OCI-LY1 (cell line): Measurements from ENCODE around the gene GPHB5.

ENCODE experiments used
- H2AFZ ChIP-seq: fragments of 200-600 bp; sonication (generic), shearing (Covaris generic); 2 replicates; pipeline ENCODE4 v1.6.0; 2014; ENCODE audit warnings: antibody characterized with exemption, mild to moderate bottlenecking, low read length
- H3F3A ChIP-seq: fragments of 200-600 bp; sonication (generic), shearing (Covaris generic); 2 replicates; pipeline ENCODE4 v1.6.0; 2014; ENCODE audit warnings: mild to moderate bottlenecking, antibody characterized with exemption, low read length, moderate library complexity; ENCODE audit not compliant: insufficient read depth
- H3K27ac ChIP-seq: fragments of 200-600 bp; sonication (generic); 2 replicates; pipeline ENCODE4 v1.5.1; 2014; ENCODE audit warnings: low read length, mixed run types, mild to moderate bottlenecking, low read depth; ENCODE audit not compliant: poor library complexity, severe bottlenecking
- H3K27me3 ChIP-seq: fragments of 200-600 bp; sonication (generic); 2 replicates; pipeline ENCODE4 v1.6.0; 2014; ENCODE audit warnings: antibody characterized with exemption, mild to moderate bottlenecking, low read length, moderate library complexity; ENCODE audit not compliant: insufficient read depth
- H3K36me3 ChIP-seq: fragments of 200-600 bp; sonication (generic); 2 replicates; pipeline ENCODE4 v1.6.1; 2014; ENCODE audit warnings: mild to moderate bottlenecking, antibody characterized with exemption, low read length, moderate library complexity, mixed read lengths; ENCODE audit not compliant: insufficient read depth
- H3K4me1 ChIP-seq: fragments of 200-600 bp; sonication (generic); 2 replicates; pipeline ENCODE4 v1.5.1; 2014; ENCODE audit warnings: mild to moderate bottlenecking, low read length, moderate library complexity; ENCODE audit not compliant: insufficient read depth, severe bottlenecking
- H3K4me2 ChIP-seq: fragments of 200-600 bp; sonication (generic), shearing (Covaris generic); 2 replicates; pipeline ENCODE4 v1.6.1; 2014; ENCODE audit warnings: low read length
- H3K4me3 ChIP-seq: fragments of 200-600 bp; sonication (generic); 2 replicates; pipeline ENCODE4 v1.5.1; 2014; ENCODE audit warnings: low read length, low read depth, mild to moderate bottlenecking, mixed read lengths; ENCODE audit not compliant: poor library complexity, severe bottlenecking
- H3K79me2 ChIP-seq: fragments of 200-600 bp; shearing (Covaris generic); 2 replicates; pipeline ENCODE4 v1.6.1; 2016; ENCODE audit warnings: mixed run types, low read length, mixed read lengths; ENCODE audit not compliant: insufficient read depth
- H3K9ac ChIP-seq: fragments of 200-600 bp; sonication (generic), shearing (Covaris generic); 2 replicates; pipeline ENCODE4 v1.6.1; 2014; ENCODE audit warnings: mild to moderate bottlenecking, low read length, mixed read lengths
- H3K9me2 ChIP-seq: fragments of 200-600 bp; sonication (generic), shearing (Covaris generic); 2 replicates; pipeline ENCODE4 v1.6.1; 2014; ENCODE audit warnings: low read depth, mild to moderate bottlenecking, low read length, mixed read lengths
- H3K9me3 ChIP-seq: fragments of 200-600 bp; shearing (Covaris generic); 2 replicates; pipeline ENCODE4 v1.6.1; 2014; ENCODE audit warnings: low read length, mixed read lengths
- H4K20me1 ChIP-seq: fragments of 200-600 bp; sonication (generic), shearing (Covaris generic); 2 replicates; pipeline ENCODE4 v1.6.0; 2016; ENCODE audit warnings: mild to moderate bottlenecking, low read length; ENCODE audit not compliant: insufficient read depth
- EZH2 ChIP-seq: fragments of 200-600 bp; sonication (generic), shearing (Covaris generic); IDR thresholded peaks from 2 replicates; pipeline ENCODE4 v1.8.0; 2017; ENCODE audit warnings: borderline replicate concordance, mixed run types, mild to moderate bottlenecking, antibody characterized with exemption, low read length, moderate library complexity, mixed read lengths
- TF ChIP-seq, protein P1 (sequence below): fragments of 200-600 bp; sonication (generic), shearing (Covaris generic); IDR thresholded peaks from 2 replicates; pipeline ENCODE4 v1.5.1; 2017; ENCODE audit warnings: mild to moderate bottlenecking, antibody characterized with exemption, low read length, moderate library complexity, mixed read lengths

GPHB5 gene

DNA sequence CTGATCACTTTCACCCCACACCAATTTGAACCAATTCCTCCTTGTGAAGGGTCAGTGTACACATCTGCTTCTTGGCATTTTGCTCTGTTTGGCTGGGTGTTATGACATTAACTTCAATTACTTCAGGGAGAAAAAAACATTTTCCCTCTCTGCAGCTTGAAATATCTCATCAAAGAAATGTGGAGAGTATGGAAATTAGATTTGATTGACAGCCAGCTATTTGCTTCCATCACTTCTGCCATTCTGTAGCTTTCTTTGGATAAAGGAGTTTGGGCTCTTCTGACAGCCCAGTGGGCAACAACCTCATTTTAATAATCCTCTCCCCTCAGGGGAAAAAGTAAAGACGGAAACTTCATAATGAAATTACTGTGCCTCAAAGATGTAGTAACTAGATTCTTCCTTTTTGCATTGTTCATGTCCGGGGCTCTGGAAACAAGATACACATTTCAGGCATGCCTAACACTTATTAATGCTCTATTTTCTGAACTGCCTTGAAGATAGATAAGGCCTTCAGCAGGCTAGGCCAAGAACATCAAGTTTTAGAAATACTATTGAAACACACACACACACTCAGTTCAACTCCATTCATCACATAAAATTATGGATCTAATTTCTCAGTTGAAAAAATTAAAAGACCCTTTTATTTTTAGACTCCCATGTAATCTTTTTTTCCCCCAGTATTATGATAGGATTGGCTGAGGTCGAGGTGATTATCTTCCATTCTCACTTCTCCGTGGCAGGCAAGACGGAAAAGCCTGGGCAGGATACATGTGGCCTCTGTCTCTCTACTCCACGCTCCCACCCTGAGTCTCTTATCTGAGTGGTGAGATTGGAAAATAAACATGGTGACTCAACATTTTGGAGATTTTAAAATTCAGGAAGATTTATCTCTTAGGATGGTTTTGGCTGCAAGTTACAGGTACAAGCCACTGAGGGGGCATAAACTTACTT is 10.3 kb upstream of the GPHB5 start:
- Histone ChIP-seq H3K27me3 (no peaks in the 10 kb centered on the region), H3K36me3 (no peaks in the 10 kb centered on the region), H3K4me2 (no peak overlapping the region), H3F3A (no peaks in the 10 kb centered on the region), H3K9me3 (no peaks in the 10 kb centered on the region), H3K27ac (no peak overlapping the region), H3K79me2 (no peaks in the 10 kb centered on the region), H3K9me2 (no peaks in the 10 kb centered on the region), H3K4me3 (no peak overlapping the region), H3K4me1 (no peaks in the 10 kb centered on the region), H2AFZ (no peak overlapping the region), H4K20me1 (no peaks in the 10 kb centered on the region), H3K9ac (no peak overlapping the region)
- TF ChIP-seq EZH2 = no peak
- TF ChIP-seq, protein P1, sequence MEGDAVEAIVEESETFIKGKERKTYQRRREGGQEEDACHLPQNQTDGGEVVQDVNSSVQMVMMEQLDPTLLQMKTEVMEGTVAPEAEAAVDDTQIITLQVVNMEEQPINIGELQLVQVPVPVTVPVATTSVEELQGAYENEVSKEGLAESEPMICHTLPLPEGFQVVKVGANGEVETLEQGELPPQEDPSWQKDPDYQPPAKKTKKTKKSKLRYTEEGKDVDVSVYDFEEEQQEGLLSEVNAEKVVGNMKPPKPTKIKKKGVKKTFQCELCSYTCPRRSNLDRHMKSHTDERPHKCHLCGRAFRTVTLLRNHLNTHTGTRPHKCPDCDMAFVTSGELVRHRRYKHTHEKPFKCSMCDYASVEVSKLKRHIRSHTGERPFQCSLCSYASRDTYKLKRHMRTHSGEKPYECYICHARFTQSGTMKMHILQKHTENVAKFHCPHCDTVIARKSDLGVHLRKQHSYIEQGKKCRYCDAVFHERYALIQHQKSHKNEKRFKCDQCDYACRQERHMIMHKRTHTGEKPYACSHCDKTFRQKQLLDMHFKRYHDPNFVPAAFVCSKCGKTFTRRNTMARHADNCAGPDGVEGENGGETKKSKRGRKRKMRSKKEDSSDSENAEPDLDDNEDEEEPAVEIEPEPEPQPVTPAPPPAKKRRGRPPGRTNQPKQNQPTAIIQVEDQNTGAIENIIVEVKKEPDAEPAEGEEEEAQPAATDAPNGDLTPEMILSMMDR = no peak

DNA sequence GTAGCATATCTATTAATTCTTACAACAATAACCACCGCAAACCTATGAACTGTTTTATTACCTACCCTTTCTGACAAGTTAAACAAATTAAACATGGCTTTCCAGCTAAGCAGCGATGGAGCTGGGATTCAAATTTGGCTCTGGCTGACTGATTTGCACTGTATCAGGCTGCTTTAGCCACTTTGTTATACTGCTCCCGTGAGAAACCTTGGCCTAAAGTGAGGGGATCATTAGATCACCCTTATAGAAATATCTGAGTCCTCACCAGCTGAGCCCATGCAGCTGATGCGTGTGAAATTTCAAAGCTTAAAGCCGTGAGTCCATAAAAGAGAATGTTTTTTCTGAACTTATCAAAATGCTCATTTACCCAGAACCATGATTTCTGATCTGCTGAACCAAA is 8.1 kb upstream of the GPHB5 start:
- no peaks in the 10 kb centered on the region for H3K9me3 ChIP-seq
- H3F3A ChIP-seq = no peaks in the 10 kb centered on the region
- H3K4me2 ChIP-seq = no peak overlapping the region
- no peaks in the 10 kb centered on the region for H3K9me2 ChIP-seq
- H4K20me1 ChIP-seq = no peaks in the 10 kb centered on the region
- no peak overlapping the region for H3K4me3 ChIP-seq
- H3K27me3 ChIP-seq = no peaks in the 10 kb centered on the region
- no peaks in the 10 kb centered on the region for H3K4me1 ChIP-seq
- H2AFZ ChIP-seq = no peak overlapping the region
- H3K9ac ChIP-seq = no peak overlapping the region
- no peaks in the 10 kb centered on the region for H3K79me2 ChIP-seq
- TF ChIP-seq EZH2 = no peak
- TF ChIP-seq, protein P1 = no peak
- H3K27ac ChIP-seq = no peak overlapping the region
- no peaks in the 10 kb centered on the region for H3K36me3 ChIP-seq

DNA sequence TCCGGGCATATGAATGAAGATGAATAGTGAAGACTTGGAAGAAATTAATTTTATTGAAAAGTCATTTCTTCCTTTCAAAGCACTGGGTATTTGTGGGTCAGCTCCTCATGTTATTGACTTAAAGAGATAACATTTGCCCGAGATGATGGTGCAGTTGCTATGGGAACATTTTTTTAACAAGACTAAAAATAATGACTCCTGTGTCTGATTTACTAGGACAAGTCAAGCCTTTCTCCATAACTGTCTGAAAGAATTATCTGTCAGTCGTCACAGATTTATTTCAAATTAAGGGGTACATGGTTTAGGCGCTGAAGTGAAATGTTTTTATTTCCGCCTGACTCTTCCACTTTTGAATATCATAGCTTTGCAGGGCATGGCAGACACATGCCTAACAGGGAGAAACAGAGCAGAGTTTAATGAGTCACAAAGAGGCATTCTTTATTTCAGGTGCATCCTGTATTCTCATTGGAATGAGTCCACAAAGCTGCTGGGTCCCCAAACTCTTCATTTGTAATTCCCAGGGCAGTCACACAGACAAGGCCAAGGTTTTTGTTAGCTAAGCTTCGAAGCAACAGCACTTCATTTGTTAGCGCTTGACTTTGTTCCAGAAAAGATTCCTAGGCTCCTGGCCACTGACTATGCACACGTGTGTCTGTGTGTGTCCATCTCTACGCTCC is 4.3 kb upstream of the GPHB5 start:
- Histone ChIP-seq H3K4me2 (no peak overlapping the region), H3K9me3 (no peaks in the 10 kb centered on the region), H3K27me3 (no peaks in the 10 kb centered on the region), H3K9ac (no peak overlapping the region), H3F3A (no peaks in the 10 kb centered on the region), H3K4me3 (no peak overlapping the region), H3K9me2 (no peaks in the 10 kb centered on the region), H3K79me2 (no peaks in the 10 kb centered on the region), H3K27ac (no peak overlapping the region), H3K36me3 (no peaks in the 10 kb centered on the region), H3K4me1 (no peaks in the 10 kb centered on the region), H2AFZ (no peak overlapping the region), H4K20me1 (no peaks in the 10 kb centered on the region)
- TF ChIP-seq EZH2 = no peak
- TF ChIP-seq, protein P1 = no peak
